IPS-15b (cell line): ENCODE measurements around the gene PID1.
"Not testable (repeated sequence)": the region's sequence is repeated elsewhere in the genome, so short reads cannot be mapped to it uniquely, and the experiment has no call there.

Source experiments
- H3K27me3 ChIP-seq: one replicate; pipeline ENCODE4 v1.6.1; 2013; ENCODE audit warnings: low read length; ENCODE audit not compliant: control insufficient read depth, insufficient read depth
- H3K36me3 ChIP-seq: one replicate; pipeline ENCODE4 v1.6.1; 2013; ENCODE audit warnings: low read length; ENCODE audit not compliant: control insufficient read depth, insufficient read depth
- H3K4me1 ChIP-seq: one replicate; pipeline ENCODE4 v1.6.1; 2013; ENCODE audit warnings: mild to moderate bottlenecking, low read length; ENCODE audit not compliant: control insufficient read depth, insufficient read depth
- H3K4me3 ChIP-seq: one replicate; pipeline ENCODE4 v1.5.1; 2013; ENCODE audit warnings: low read depth, low read length
- H3K9ac ChIP-seq: one replicate; pipeline ENCODE4 v1.6.1; 2013; ENCODE audit warnings: low read depth, mild to moderate bottlenecking, low read length
- H3K9me3 ChIP-seq: one replicate; pipeline ENCODE4 v1.6.1; 2013; ENCODE audit warnings: mild to moderate bottlenecking, low read length; ENCODE audit not compliant: control insufficient read depth, insufficient read depth

Gene PID1

GRCh38 chr2:229087267-229087666, 183.8 kb downstream of the PID1 start:
- no peaks in the 10 kb centered on the region for H3K4me1 ChIP-seq
- no peaks in the 10 kb centered on the region for H3K36me3 ChIP-seq
- no peaks in the 10 kb centered on the region for H3K27me3 ChIP-seq
- no peak overlapping the region for H3K9ac ChIP-seq
- H3K4me3 ChIP-seq = no peak overlapping the region
- H3K9me3 ChIP-seq = no peaks in the 10 kb centered on the region

- Histone ChIP-seq H3K4me1 (no peaks in the 10 kb centered on the region), H3K36me3 (no peaks in the 10 kb centered on the region), H3K4me3 (no peak overlapping the region), H3K9ac (no peak overlapping the region), H3K9me3 (no peaks in the 10 kb centered on the region), H3K27me3 (no peaks in the 10 kb centered on the region)
These were observed 185.6 kb downstream of the PID1 start for GRCh38 chr2:229085439-229085838.

- Histone ChIP-seq H3K9me3 (no peaks in the 10 kb centered on the region), H3K27me3 (no peaks in the 10 kb centered on the region), H3K36me3 (no peaks in the 10 kb centered on the region), H3K9ac (no peak overlapping the region), H3K4me1 (no peaks in the 10 kb centered on the region), H3K4me3 (no peak overlapping the region)
These were observed 186.6 kb downstream of the PID1 start for GRCh38 chr2:229084447-229084846.

GRCh38 chr2:229083606-229084340, 187.3 kb downstream of the PID1 start:
- Histone ChIP-seq H3K9me3 (no peaks in the 10 kb centered on the region), H3K27me3 (no peaks in the 10 kb centered on the region), H3K4me3 (no peak overlapping the region), H3K9ac (no peak overlapping the region), H3K36me3 (no peaks in the 10 kb centered on the region), H3K4me1 (no peaks in the 10 kb centered on the region)

GRCh38 chr2:229081411-229081810, 189.7 kb downstream of the PID1 start:
- no peaks in the 10 kb centered on the region for H3K9me3 ChIP-seq
- no peaks in the 10 kb centered on the region for H3K36me3 ChIP-seq
- H3K4me3 ChIP-seq = no peak overlapping the region
- no peaks in the 10 kb centered on the region for H3K4me1 ChIP-seq
- H3K27me3 ChIP-seq = no peaks in the 10 kb centered on the region
- H3K9ac ChIP-seq = no peak overlapping the region

- no peaks in the 10 kb centered on the region for H3K36me3 ChIP-seq
- no peaks in the 10 kb centered on the region for H3K27me3 ChIP-seq
- no peaks in the 10 kb centered on the region for H3K9me3 ChIP-seq
- H3K4me3 ChIP-seq = no peak overlapping the region
- no peaks in the 10 kb centered on the region for H3K4me1 ChIP-seq
- no peak overlapping the region for H3K9ac ChIP-seq
These were observed 190.9 kb downstream of the PID1 start for GRCh38 chr2:229080172-229080571.

GRCh38 chr2:229076886-229077285, 194.2 kb downstream of the PID1 start:
- not testable (repeated sequence) for H3K36me3 ChIP-seq, H3K9ac ChIP-seq, H3K4me1 ChIP-seq, H3K27me3 ChIP-seq, H3K4me3 ChIP-seq, H3K9me3 ChIP-seq

GRCh38 chr2:229073935-229074334, 197.2 kb downstream of the PID1 start:
- no peaks in the 10 kb centered on the region for H3K27me3 ChIP-seq
- no peak overlapping the region for H3K9ac ChIP-seq
- H3K4me3 ChIP-seq = no peak overlapping the region
- H3K9me3 ChIP-seq = no peaks in the 10 kb centered on the region
- H3K4me1 ChIP-seq = no peaks in the 10 kb centered on the region
- H3K36me3 ChIP-seq = no peaks in the 10 kb centered on the region

GRCh38 chr2:229071292-229071976, 199.7 kb downstream of the PID1 start:
- H3K9me3 ChIP-seq = no peaks in the 10 kb centered on the region
- H3K4me3 ChIP-seq = no peak overlapping the region
- H3K27me3 ChIP-seq = no peaks in the 10 kb centered on the region
- no peaks in the 10 kb centered on the region for H3K4me1 ChIP-seq
- H3K9ac ChIP-seq = no peak overlapping the region
- H3K36me3 ChIP-seq = no peaks in the 10 kb centered on the region

GRCh38 chr2:229066121-229066715, 204.9 kb downstream of the PID1 start:
- no peaks in the 10 kb centered on the region for H3K36me3 ChIP-seq
- no peaks in the 10 kb centered on the region for H3K9me3 ChIP-seq
- H3K4me3 ChIP-seq = no peak overlapping the region
- H3K27me3 ChIP-seq = no peaks in the 10 kb centered on the region
- no peak overlapping the region for H3K9ac ChIP-seq
- H3K4me1 ChIP-seq = no peaks in the 10 kb centered on the region

- Histone ChIP-seq H3K4me1 (no peaks in the 10 kb centered on the region), H3K4me3 (no peak overlapping the region), H3K9me3 (no peaks in the 10 kb centered on the region), H3K36me3 (no peaks in the 10 kb centered on the region), H3K27me3 (no peaks in the 10 kb centered on the region), H3K9ac (no peak overlapping the region)
These were observed 206.3 kb downstream of the PID1 start for GRCh38 chr2:229064749-229065148.

- H3K27me3 ChIP-seq = no peaks in the 10 kb centered on the region
- H3K4me1 ChIP-seq = no peaks in the 10 kb centered on the region
- H3K9me3 ChIP-seq = no peaks in the 10 kb centered on the region
- no peaks in the 10 kb centered on the region for H3K36me3 ChIP-seq
- no peak overlapping the region for H3K4me3 ChIP-seq
- H3K9ac ChIP-seq = no peak overlapping the region
These were observed 210.9 kb downstream of the PID1 start for GRCh38 chr2:229060147-229060546.
